Left renal pelvis (tissue), 4 donors: ENCODE results near the gene OXCT2. TPM values are rescaled to one million over a fixed set of nuclear protein-coding genes. Genes with fewer than 3 reads are reported as not detected.
"Not testable (repeated sequence)": the region's sequence is repeated elsewhere in the genome, so short reads cannot be mapped to it uniquely, and the experiment has no call there.

ENCODE experiments used
- DNase-seq, 4 donors: peaks; one replicate each; pipeline ENCODE4 v3.0.0-alpha.2; 2013; ENCODE audit warnings: low read depth in 4 of 4, low spot score in 3 of 4
- polyA plus RNA-seq, 4 donors: library from polyadenylated mRNA; unstranded; fragments of 120-200 nt; gene quantifications; one replicate each; pipeline ENCODE4 v1.2.1, GENCODE V29; 2013; ENCODE audit not compliant: insufficient read length in 4 of 4

Gene OXCT2
- polyA plus RNA-seq, 4 donors, result 0.14 to 0.68 (median 0.22) TPM

DNA sequence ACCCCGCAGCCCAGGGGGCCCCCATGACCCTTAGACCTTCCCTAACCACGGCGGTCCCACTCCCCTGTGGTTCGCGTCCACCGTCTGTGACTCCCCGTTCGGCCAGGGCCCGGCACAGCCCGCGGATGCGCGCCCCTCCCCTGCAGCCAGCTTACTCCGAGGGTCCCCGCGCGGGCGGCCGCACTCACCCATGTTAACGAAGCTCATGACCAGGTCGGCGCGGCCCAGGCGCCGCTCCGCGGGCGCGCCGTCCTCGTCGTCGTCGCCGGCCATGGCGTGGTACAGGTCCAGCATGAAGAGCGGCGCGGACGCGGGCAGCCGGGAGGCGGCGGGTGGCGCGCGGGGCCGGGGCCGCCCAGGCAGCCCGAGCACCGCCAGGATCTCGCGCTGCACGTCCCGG is 16.8 kb upstream of the OXCT2 start:
- not testable (repeated sequence) for DNase-seq

DNA sequence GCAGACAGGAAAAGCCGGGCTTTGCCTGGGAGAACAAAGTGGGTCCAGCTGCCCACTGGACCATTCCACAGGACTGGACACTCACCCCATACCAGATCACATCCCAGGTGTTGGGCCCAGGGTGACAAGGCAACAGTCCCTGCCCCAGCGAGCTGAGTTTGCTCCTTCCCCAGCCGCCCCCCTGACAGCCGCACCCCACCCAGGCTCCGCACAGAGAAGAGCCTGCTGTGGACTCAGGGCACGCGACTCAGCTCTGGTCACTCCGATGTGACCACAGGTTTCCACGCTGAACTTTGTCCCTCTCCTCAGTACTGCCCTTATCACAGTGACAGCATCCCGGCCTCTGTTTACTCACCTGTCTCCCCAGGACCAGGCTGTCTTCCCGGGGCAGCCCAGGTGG is 16.3 kb upstream of the OXCT2 start:
- DNase-seq, result no peak

DNA sequence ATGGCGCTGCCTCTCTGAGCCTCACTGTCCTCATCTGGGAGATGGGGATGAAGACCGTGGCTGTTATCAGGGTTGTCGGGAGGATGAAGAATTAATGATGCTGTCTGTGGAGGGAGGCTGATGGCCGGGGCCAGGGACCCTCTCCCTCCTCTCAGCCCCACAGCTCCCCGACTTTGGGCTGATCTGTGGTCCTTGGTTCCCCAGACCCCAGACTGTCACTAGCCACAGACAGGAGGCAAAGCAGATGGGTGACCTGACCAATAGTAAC is 15.9 kb upstream of the OXCT2 start:
- DNase-seq, result not testable (repeated sequence)

DNA sequence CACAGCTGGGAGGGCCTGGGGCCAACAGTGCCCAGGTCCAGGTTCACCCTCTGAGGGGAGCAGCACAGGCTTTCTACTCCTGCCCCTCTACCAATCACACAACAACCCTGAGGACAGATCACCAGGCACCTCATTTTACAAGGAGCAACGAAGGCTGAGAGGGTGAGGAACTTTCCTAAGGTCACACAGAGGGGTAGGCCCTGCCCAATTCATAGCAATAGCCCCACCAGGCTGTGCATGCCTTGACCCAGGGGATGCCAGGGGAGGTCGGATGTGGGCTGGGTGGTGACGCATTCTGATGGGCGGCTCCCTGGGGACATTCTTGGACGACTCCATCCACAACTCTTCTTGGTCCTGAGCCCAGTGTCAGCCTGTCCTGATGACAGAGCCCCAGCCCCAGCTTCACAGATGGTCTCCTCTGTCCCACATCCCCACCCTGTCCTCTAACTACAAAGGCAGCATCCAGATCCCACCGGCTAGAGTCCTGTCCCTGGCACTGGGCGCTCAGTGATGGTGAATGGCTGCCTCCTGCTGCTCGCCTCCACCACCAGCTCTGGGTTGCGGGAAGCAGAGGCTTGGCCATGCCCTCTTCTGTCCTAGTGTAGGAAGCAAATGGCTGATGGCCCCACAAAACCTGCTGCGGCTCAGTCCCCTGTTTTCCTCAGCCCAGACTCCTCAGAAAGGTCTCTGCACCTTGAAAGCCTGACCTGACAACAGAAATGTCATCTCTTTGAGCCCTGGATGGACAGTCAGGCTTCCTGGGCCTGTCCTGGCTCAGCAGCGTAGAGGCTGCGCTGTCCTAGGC is 15.4 kb upstream of the OXCT2 start:
- DNase-seq, result not testable (repeated sequence)

DNA sequence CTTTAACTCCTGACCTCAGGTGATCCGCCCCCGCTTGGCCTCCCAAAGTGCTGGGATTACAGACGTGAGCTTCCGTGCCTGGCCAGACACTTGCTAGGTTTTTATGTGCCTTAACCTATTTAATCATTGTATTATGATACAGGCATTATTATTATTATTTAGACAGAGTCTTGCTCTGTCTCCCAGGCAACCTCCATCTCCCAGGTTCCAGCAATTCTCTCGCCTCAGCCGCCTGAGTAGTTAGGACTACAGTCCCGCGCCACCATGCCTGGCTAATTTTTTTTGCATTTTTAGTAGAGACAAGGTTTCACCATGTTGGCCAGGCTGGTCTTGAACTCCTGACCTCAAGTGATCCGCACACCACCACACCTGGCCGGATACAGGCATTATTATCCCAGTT is 11.5 kb upstream of the OXCT2 start:
- not testable (repeated sequence) for DNase-seq

- no peak for DNase-seq
Observed at GRCh38 chr1:39782103-39782502, 11.0 kb upstream of the OXCT2 start.

- DNase-seq, result no peak
Observed at GRCh38 chr1:39781349-39781715, 10.2 kb upstream of the OXCT2 start.

DNA sequence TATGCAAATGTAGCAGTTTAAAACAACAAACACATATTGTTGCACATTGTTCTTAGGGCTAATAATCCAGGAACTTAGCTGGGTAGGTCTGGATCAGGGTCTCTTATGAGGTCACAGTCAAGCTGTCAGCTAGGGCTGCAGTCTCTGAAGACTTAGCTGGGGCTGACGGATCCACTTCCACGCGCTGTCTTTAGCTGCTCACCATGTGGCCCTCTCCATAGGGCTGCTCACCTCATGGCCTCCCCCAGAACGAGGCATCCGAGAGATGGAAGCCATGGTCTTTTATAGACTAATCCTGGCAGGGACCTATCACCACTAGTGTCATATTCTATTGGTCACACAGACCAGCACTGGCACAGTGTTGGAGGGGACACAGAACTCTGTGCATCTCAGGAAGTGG is 8.7 kb upstream of the OXCT2 start:
- no peak for DNase-seq

DNA sequence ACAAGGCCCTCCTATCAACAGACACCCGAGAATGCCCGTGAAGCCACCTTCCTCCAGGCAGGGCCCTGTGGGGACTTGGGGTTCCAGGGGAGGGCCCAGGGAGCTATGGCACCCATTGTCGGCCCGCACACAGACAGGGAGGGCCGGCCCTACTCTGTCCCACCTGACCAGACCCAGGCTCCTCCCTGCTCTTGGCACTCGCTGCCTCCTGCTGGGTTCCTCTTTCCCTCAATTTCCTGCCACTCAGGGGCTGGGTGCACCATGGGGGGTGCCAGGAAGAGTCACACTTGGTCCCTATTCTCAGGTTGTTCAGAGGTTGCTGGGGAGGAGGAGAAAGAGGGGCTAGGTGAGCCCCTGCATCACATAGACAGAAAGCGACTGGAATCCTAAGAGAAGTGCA is 8.0 kb upstream of the OXCT2 start:
- DNase-seq, result no peak

- not testable (repeated sequence) for DNase-seq
Observed at GRCh38 chr1:39778463-39779099, 7.4 kb upstream of the OXCT2 start.

GRCh38 chr1:39777896-39778295 is 6.7 kb upstream of the OXCT2 start:
- not testable (repeated sequence) for DNase-seq

- DNase-seq, result no peak
Observed at GRCh38 chr1:39777306-39777705, 6.2 kb upstream of the OXCT2 start.

GRCh38 chr1:39776886-39777285 is 5.7 kb upstream of the OXCT2 start:
- DNase-seq, result no peak

- DNase-seq, result no peak
Observed at GRCh38 chr1:39776400-39776713, 5.2 kb upstream of the OXCT2 start.

- not testable (repeated sequence) for DNase-seq
Observed at GRCh38 chr1:39775676-39776399, 4.7 kb upstream of the OXCT2 start.

- DNase-seq, result not testable (repeated sequence)
Observed at GRCh38 chr1:39775141-39775540, 4.0 kb upstream of the OXCT2 start.

- not testable (repeated sequence) for DNase-seq
Observed at GRCh38 chr1:39773369-39773979, 2.3 kb upstream of the OXCT2 start.

DNA sequence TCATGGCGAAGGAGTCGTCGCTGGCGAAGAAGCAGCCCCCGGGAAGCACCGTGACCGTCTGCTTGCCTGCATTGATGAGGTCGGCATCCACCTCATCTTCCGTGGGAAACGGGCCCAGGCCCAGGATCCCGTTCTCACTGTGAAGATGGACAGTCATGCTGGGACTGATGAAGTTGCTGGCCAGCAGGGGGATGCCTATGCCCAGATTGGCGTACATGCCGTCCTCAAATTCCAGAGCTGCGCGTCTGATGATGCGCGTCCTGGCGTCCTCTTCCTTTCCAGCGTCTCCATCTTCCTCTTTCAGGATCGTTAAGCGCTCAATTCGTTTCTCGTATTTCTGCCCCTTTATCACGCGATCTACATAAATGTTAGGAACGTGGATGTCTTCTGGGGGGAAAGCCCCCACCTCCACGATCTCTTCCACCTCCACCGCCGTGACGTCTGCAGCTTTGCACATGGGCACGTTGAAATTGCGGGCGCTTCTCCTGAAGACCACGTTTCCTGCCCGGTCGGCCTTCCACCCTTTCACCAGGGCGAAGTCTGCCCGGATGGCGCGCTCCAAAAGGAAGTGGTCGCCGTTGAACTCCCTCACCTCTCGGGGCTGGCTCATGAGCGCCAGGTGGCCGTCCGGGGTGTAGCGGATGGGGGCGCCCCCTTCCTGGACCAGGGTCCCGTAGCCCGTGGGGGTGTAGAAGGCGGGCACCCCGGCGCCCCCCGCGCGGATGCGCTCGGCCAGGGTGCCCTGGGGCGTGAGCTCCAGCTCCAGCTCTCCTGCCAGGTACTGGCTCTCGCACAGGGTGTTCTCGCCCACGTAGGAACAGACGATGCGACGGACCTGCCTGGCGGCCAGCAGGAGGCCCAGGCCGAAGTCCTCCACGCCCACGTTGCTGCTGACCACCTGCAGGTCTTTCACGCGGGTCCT is 787 bp downstream of the OXCT2 start:
- not testable (repeated sequence) for DNase-seq

- DNase-seq, result not testable (repeated sequence)
Observed at GRCh38 chr1:39769502-39769901, 1.6 kb downstream of the OXCT2 start.

DNA sequence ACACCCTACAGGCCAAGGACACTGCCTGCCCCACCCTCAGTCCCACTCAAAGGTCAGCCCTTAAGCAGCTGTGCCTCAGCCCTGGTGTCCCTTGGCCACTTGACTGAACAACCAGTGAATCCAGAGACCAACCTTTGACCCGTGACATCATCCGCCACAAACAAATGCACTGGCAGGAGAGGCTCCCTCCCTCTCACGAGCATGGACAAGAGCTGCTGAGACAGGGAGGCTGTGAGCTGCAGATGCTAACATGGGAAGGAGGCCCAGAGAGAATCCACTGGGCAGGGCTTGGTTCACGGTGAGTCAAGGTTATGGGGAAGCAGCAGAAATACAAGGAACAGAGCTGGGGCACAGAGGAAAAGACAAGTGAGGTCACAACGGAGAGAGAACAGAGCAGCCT is 4.7 kb downstream of the OXCT2 start:
- DNase-seq, result not testable (repeated sequence)
